GM23338 (cell line): ENCODE measurements around the gene GAK. TPM values are rescaled to one million over a fixed set of nuclear protein-coding genes. Genes with fewer than 3 reads are reported as not detected.

Experiments
- POLR2AphosphoS5 ChIP-seq: IDR thresholded peaks from 2 replicates; pipeline ENCODE4 v1.6.1; 2016; ENCODE audit warnings: antibody characterized with exemption, low read depth
- REST ChIP-seq: IDR thresholded peaks from one replicate; pipeline ENCODE4 v1.6.1; 2018; ENCODE audit warnings: antibody characterized with exemption; ENCODE audit not compliant: unreplicated experiment
- STAT1 ChIP-seq: IDR thresholded peaks from one replicate; pipeline ENCODE4 v1.6.1; 2016; ENCODE audit warnings: antibody characterized with exemption; ENCODE audit not compliant: unreplicated experiment
- ZNF114 ChIP-seq: fragments of 250-450 bp; sonication (Bioruptor Pico); IDR thresholded peaks from 2 replicates; pipeline ENCODE4 v1.5.0; 2020; ENCODE audit warnings: mild to moderate bottlenecking, moderate library complexity
- ZNF331 ChIP-seq: fragments of 250-450 bp; sonication (Bioruptor Pico); IDR thresholded peaks from 2 replicates; pipeline ENCODE4 v1.5.0; 2020; ENCODE audit warnings: low read depth, mild to moderate bottlenecking, moderate library complexity
- ZNF462 ChIP-seq: fragments of 250-450 bp; sonication (Bioruptor Pico); IDR thresholded peaks from 2 replicates; pipeline ENCODE4 v1.5.0; 2020; ENCODE audit warnings: mild to moderate bottlenecking, moderate library complexity
- polyA plus RNA-seq: library from polyadenylated mRNA; unstranded; fragments of >200 nt; fragmentation: Nextera tagmentation; extraction: Ambion mirVana; gene quantifications from 2 replicates; pipeline ENCODE4 v1.2.1, GENCODE V29; 2016
- total RNA-seq: library from RNA; depleted of rRNA; stranded (reverse); fragments of >200 nt; shearing (Covaris generic); gene quantifications from 2 replicates; pipeline ENCODE4 v1.2.3, GENCODE V29; 2014

Gene GAK
- total and polyA plus RNA-seq, 2 experiments from 2014 or later: 48.5 to 124 TPM

GRCh38 chr4:827209-828081 is 104.7 kb downstream of the GAK start (continued):
- no peak for TF ChIP-seq ZNF462 (CRISPR knock-in tag)
- TF ChIP-seq REST: no peak
- TF ChIP-seq POLR2AphosphoS5: no peak
- no peak for TF ChIP-seq ZNF331 (CRISPR knock-in tag)
- no peak for TF ChIP-seq ZNF114 (CRISPR knock-in tag)
- no peak for TF ChIP-seq STAT1
